ENCODE data around the gene HDGF.

HDGF gene

GRCh38 chr1:156693848-156694689, 57.4 kb downstream of the HDGF start:
- H3K9me3 Mint-ChIP-seq: no peaks in the 10 kb centered on the region
- H3K27me3 Mint-ChIP-seq (ENCODE audit: low read depth): peaks cover 76% of the 10 kb centered on the region
- no peak overlapping the region for H3K4me3 Mint-ChIP-seq
- H3K4me1 Mint-ChIP-seq (ENCODE audit: low read depth): peaks cover 21% of the 10 kb centered on the region
- peaks cover 3% of the 10 kb centered on the region for H3K36me3 Mint-ChIP-seq (ENCODE audit: low read depth)
- no peak overlapping the region for H3K27ac Mint-ChIP-seq

DNA sequence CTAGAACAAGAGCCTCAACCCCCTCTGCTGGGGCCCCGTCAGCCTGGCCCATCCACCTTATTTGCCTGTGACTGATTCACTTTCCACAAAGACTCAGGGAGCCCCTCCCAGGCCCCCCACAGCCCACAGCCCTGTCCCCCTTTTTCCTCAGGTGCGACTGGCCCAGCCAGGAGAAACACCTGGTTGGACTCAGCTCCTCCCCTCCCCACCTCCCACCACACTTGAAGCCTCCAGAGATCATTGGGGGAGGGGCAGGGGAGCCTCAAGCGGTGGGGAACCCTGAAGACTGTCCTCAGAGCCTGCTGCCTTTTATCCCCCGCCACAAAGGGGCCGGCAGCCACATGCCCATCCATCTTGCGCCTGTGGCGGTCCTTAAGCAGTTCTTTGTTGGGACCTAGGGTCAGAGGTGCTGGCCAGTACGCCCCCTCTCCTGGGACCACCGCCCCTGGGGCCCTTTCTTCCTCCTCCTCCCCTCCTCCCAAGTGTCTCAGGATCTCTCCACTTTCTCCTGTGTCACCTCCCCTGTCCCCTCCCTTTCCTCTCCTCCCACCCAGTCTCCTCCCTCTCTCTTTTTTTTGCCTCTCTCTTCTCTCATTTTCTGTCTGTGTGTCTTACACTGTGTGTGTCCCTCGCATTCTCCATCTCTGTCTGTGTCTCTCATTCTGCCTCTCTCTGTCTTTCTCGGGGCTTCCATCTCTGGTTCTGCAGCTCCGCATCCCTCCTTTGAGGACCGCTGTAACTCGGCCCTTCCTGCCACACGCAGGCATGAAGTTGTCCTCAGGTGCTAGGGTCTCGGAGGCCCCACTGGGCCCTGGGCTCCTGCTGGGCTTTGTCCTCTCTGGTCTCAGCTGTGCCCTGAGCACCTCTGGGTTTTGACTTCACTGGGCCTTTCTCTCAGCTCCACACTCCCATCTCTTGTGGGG, 58.3 kb downstream of the HDGF start:
- no peak overlapping the region for H3K27ac Mint-ChIP-seq
- peaks cover 76% of the 10 kb centered on the region for H3K27me3 Mint-ChIP-seq (ENCODE audit: low read depth)
- H3K36me3 Mint-ChIP-seq (ENCODE audit: low read depth): peaks cover 2% of the 10 kb centered on the region
- peaks cover 22% of the 10 kb centered on the region for H3K4me1 Mint-ChIP-seq (ENCODE audit: low read depth)
- H3K9me3 Mint-ChIP-seq: no peaks in the 10 kb centered on the region
- H3K4me3 Mint-ChIP-seq: no peak overlapping the region

- no peaks in the 10 kb centered on the region for H3K9me3 Mint-ChIP-seq
- peaks cover 76% of the 10 kb centered on the region for H3K27me3 Mint-ChIP-seq (ENCODE audit: low read depth)
- H3K4me3 Mint-ChIP-seq: no peak overlapping the region
- peaks cover 2% of the 10 kb centered on the region for H3K36me3 Mint-ChIP-seq (ENCODE audit: low read depth)
- no peak overlapping the region for H3K27ac Mint-ChIP-seq
- peaks cover 22% of the 10 kb centered on the region for H3K4me1 Mint-ChIP-seq (ENCODE audit: low read depth)
Measured at GRCh38 chr1:156692441-156692924, 59.0 kb downstream of the HDGF start.

All from T-helper 1 cell treated with Interleukin-12 subunit alpha and Interleukin-12 subunit beta and Interleukin-4 antibody, amounts not matched to agents 30 μg/mL and 1 μg/mL, for 36 hours (primary cell).